Hepatocyte (in vitro differentiated cells): ENCODE results near the gene KMT2E. TPM values are rescaled to one million over a fixed set of nuclear protein-coding genes. Genes with fewer than 3 reads are reported as not detected.

Experiments
- DNase-seq: peaks from one replicate; pipeline ENCODE4 v3.0.0-alpha.2; 2016; ENCODE audit warnings: low spot score
- H2AFZ ChIP-seq: fragments of 200-600 bp; sonication (generic); 2 replicates; pipeline ENCODE4 v1.6.0; 2016; ENCODE audit warnings: antibody characterized with exemption, mild to moderate bottlenecking
- H3K27ac ChIP-seq: fragments of 200-600 bp; sonication (generic); 2 replicates; pipeline ENCODE4 v1.5.1; 2016; ENCODE audit warnings: mild to moderate bottlenecking
- H3K27me3 ChIP-seq: fragments of 200-600 bp; sonication (generic); 2 replicates; pipeline ENCODE4 v1.6.1; 2016
- H3K36me3 ChIP-seq: fragments of 200-600 bp; sonication (generic); replicated peaks from 2 replicates; pipeline ENCODE4 v1.5.1; 2016; ENCODE audit warnings: low read depth; ENCODE audit not compliant: insufficient read depth
- H3K4me1 ChIP-seq: fragments of 200-600 bp; sonication (generic); 2 replicates; pipeline ENCODE4 v1.5.1; 2016; ENCODE audit warnings: mild to moderate bottlenecking, moderate library complexity; ENCODE audit not compliant: insufficient read depth
- H3K4me2 ChIP-seq: fragments of 200-600 bp; sonication (generic); 2 replicates; pipeline ENCODE4 v1.6.0; 2016
- H3K4me3 ChIP-seq: fragments of 200-600 bp; sonication (generic); 2 replicates; pipeline ENCODE4 v1.5.1; 2016; ENCODE audit warnings: mild to moderate bottlenecking
- H3K79me2 ChIP-seq: fragments of 200-600 bp; sonication (generic); 2 replicates; pipeline ENCODE4 v1.6.0; 2017; ENCODE audit warnings: mild to moderate bottlenecking
- H3K9me2 ChIP-seq: fragments of 200-600 bp; sonication (generic); replicated peaks from 2 replicates; pipeline ENCODE4 v1.6.0; 2017; ENCODE audit warnings: mild to moderate bottlenecking; ENCODE audit not compliant: insufficient read depth
- H3K9me3 ChIP-seq: fragments of 200-600 bp; sonication (generic); 2 replicates; pipeline ENCODE4 v1.5.1; 2016; ENCODE audit warnings: low read depth, mild to moderate bottlenecking
- H4K20me1 ChIP-seq: fragments of 200-600 bp; sonication (generic); 2 replicates; pipeline ENCODE4 v1.6.0; 2016; ENCODE audit warnings: mild to moderate bottlenecking; ENCODE audit not compliant: insufficient read depth, poor library complexity, severe bottlenecking
- CTCF ChIP-seq: fragments of 200-600 bp; sonication (generic); IDR thresholded peaks from 2 replicates; pipeline ENCODE4 v1.5.1; 2016; ENCODE audit warnings: antibody characterized with exemption, mild to moderate bottlenecking; ENCODE audit not compliant: poor library complexity
- EZH2 ChIP-seq: fragments of 200-600 bp; sonication (generic); IDR thresholded peaks from 2 replicates; pipeline ENCODE4 v1.6.1; 2016; ENCODE audit warnings: antibody characterized with exemption, mild to moderate bottlenecking, borderline replicate concordance
- EZH2phosphoT487 ChIP-seq: fragments of 200-600 bp; sonication (generic); IDR thresholded peaks from one replicate; pipeline ENCODE4 v1.6.1; 2018; ENCODE audit warnings: antibody characterized with exemption, mild to moderate bottlenecking, low read depth, moderate library complexity; ENCODE audit not compliant: unreplicated experiment, severe bottlenecking
- WGBS: methylation state at CpG from one replicate; pipeline ENCODE4 v1.1.6; 2016; ENCODE audit warnings: low lambda C conversion rate; ENCODE audit errors: missing lambda C conversion rate; 5-methylcytosine and 5-hydroxymethylcytosine counted together
- polyA plus RNA-seq: library from polyadenylated mRNA; unstranded; fragments of >200 nt; fragmentation: Nextera tagmentation; extraction: Ambion mirVana; gene quantifications from 2 replicates; pipeline ENCODE4 v1.2.1, GENCODE V29; 2016
- total RNA-seq: library from RNA; depleted of rRNA; stranded (reverse); fragments of >200 nt; gene quantifications from 2 replicates; pipeline ENCODE4 v1.2.3, GENCODE V29; 2014

The KMT2E gene
- total and polyA plus RNA-seq, 2 experiments from 2014 or later = 69.7 to 70.8 TPM

- Histone ChIP-seq H3K4me1 (peaks cover 27% of the 10 kb centered on the region), H4K20me1 (no peaks in the 10 kb centered on the region), H3K9me2 (no peaks in the 10 kb centered on the region), H3K4me3 (peak overlapping the region; percentile 82), H3K36me3 (no peaks in the 10 kb centered on the region), H3K4me2 (peak overlapping the region; percentile 77), H3K79me2 (peaks cover 65% of the 10 kb centered on the region), H3K9me3 (no peaks in the 10 kb centered on the region), H3K27me3 (no peaks in the 10 kb centered on the region), H2AFZ (no peak overlapping the region), H3K27ac (peak overlapping the region; percentile 100)
- TF ChIP-seq EZH2 (no peak), CTCF (no peak), EZH2phosphoT487 (no peak)
- whole genome bisulfite sequencing = 32% methylated on average over 9 of the region's 9 CpGs
- no peak for DNase-seq
Measured at GRCh38 chr7:105009667-105010503, 4.1 kb upstream of the KMT2E start.

GRCh38 chr7:105010504-105011130, 3.4 kb upstream of the KMT2E start:
- no peak for TF ChIP-seq EZH2phosphoT487
- no peak for TF ChIP-seq EZH2
- TF ChIP-seq CTCF = no peak
- DNase-seq = no peak
- Histone ChIP-seq H3K4me2 (peak overlapping the region; percentile 77), H3K79me2 (peaks cover 73% of the 10 kb centered on the region), H3K27ac (peak overlapping the region; percentile 100), H2AFZ (no peak overlapping the region), H3K9me3 (no peaks in the 10 kb centered on the region), H3K36me3 (no peaks in the 10 kb centered on the region), H3K4me1 (peaks cover 27% of the 10 kb centered on the region), H3K4me3 (peak overlapping the region; percentile 82), H3K27me3 (no peaks in the 10 kb centered on the region), H3K9me2 (no peaks in the 10 kb centered on the region), H4K20me1 (peaks cover under 1% of the 10 kb centered on the region)
- 4% methylated on average over 5 of the region's 5 CpGs for WGBS

GRCh38 chr7:105011141-105011830, 2.7 kb upstream of the KMT2E start:
- H4K20me1 ChIP-seq = peaks cover 7% of the 10 kb centered on the region

More at GRCh38 chr7:105011141-105011830, 2.7 kb upstream of the KMT2E start:
- Histone ChIP-seq H3K4me3 (peak overlapping the region; percentile 82), H3K9me3 (no peaks in the 10 kb centered on the region), H3K36me3 (no peaks in the 10 kb centered on the region), H3K79me2 (peaks cover 79% of the 10 kb centered on the region), H3K27me3 (no peaks in the 10 kb centered on the region), H2AFZ (no peak overlapping the region), H3K27ac (peak overlapping the region; percentile 100), H3K9me2 (no peaks in the 10 kb centered on the region), H3K4me2 (peak overlapping the region; percentile 77), H3K4me1 (peaks cover 24% of the 10 kb centered on the region)
- 3% methylated on average over 7 of the region's 7 CpGs for WGBS
- peak; percentile 21 for DNase-seq
- no peak for TF ChIP-seq EZH2
- no peak for TF ChIP-seq EZH2phosphoT487
- no peak for TF ChIP-seq CTCF
